Peyer's patch (tissue), 4 donors: ENCODE data around the gene CERT1. TPM values are rescaled to one million over a fixed set of nuclear protein-coding genes. Genes with fewer than 3 reads are reported as not detected.

ENCODE experiments used
- DNase-seq, 3 donors: peaks; one replicate each; pipeline ENCODE4 v3.0.0-alpha.2; 2017 to 2019
- H3K27ac ChIP-seq, 4 donors: fragments of 200-600 bp; sonication (generic); one replicate each; pipeline ENCODE4 v1.5.1; 2016 to 2019
- H3K27me3 ChIP-seq, 2 donors: fragments of 200-600 bp; sonication (generic); one replicate each; pipeline ENCODE4 v1.5.1; 2019
- H3K36me3 ChIP-seq, 3 donors: fragments of 200-600 bp; sonication (generic); one replicate each; pipeline ENCODE4 v1.5.1; 2016 to 2019
- H3K4me1 ChIP-seq, 4 donors: fragments of 200-600 bp; sonication (generic); one replicate each; pipeline ENCODE4 v1.5.1; 2016 to 2019
- H3K4me3 ChIP-seq, 4 donors: fragments of 200-600 bp; sonication (generic); 1 replicate in 3 of 4; 2 replicates in 1 of 4; pipeline ENCODE4 v1.5.1; 2016 to 2019; ENCODE audit warnings: mild to moderate bottlenecking in 1 of 4
- H3K9me3 ChIP-seq, 4 donors: fragments of 200-600 bp; sonication (generic); one replicate each; pipeline ENCODE4 v1.5.1; 2016 to 2019; ENCODE audit warnings: mild to moderate bottlenecking in 1 of 4
- CTCF ChIP-seq, 6 experiments: fragments of 450-650 bp in 4 of 6; fragments of 200-600 bp in 2 of 6; sonication (generic) in 1 of 6; IDR thresholded peaks; one replicate each; pipeline ENCODE4 v1.5.1; 2017 to 2019; ENCODE audit warnings: antibody characterized with exemption in 6 of 6, mild to moderate bottlenecking in 3 of 6, moderate library complexity in 1 of 6
- POLR2A ChIP-seq, 2 donors: fragments of 450-650 bp; IDR thresholded peaks; one replicate each; pipeline ENCODE4 v1.5.1; 2017; ENCODE audit warnings: antibody characterized with exemption in 2 of 2, mild to moderate bottlenecking in 2 of 2, moderate library complexity in 2 of 2
- total RNA-seq, 4 donors: library from RNA; depleted of rRNA; stranded (reverse); fragments of >200 nt; gene quantifications; one replicate each; pipeline ENCODE4 v1.1.0, GENCODE V29; 2016

The CERT1 gene
- total RNA-seq, 4 donors from 2014 or later, result 32.2 to 52.0 (median 39.6) TPM

- Histone ChIP-seq H3K36me3 (peaks cover 0 to 56% (median 4%) of the 10 kb centered on the region in 3 donors), H3K27me3 (no peaks in the 10 kb centered on the region), H3K9me3 (no peaks in the 10 kb centered on the region), H3K27ac (no peak overlapping the region), H3K4me1 (no peaks in the 10 kb centered on the region), H3K4me3 (no peak overlapping the region)
- DNase-seq, result no peak
- no peak for TF ChIP-seq CTCF (IDR thresholded peaks at IDR 0.05)
- no peak for TF ChIP-seq POLR2A (IDR thresholded peaks at IDR 0.05)
These were observed 122.0 kb downstream of the CERT1 start for GRCh38 chr5:75389430-75389829.

GRCh38 chr5:75387806-75388205 lies 123.6 kb downstream of the CERT1 start:
- no peak overlapping the region for H3K4me3 ChIP-seq
- DNase-seq, result no peak
- peaks cover 0 to 63% (median 4%) of the 10 kb centered on the region in 3 donors for H3K36me3 ChIP-seq
- H3K27me3 ChIP-seq, result no peaks in the 10 kb centered on the region
- H3K4me1 ChIP-seq, result no peaks in the 10 kb centered on the region
- TF ChIP-seq CTCF (IDR thresholded peaks at IDR 0.05) (no peak), POLR2A (IDR thresholded peaks at IDR 0.05) (no peak)
- no peaks in the 10 kb centered on the region for H3K9me3 ChIP-seq
- H3K27ac ChIP-seq, result no peak overlapping the region

GRCh38 chr5:75384218-75384617 lies 127.2 kb downstream of the CERT1 start:
- no peak for DNase-seq
- Histone ChIP-seq H3K4me1 (no peaks in the 10 kb centered on the region), H3K4me3 (no peak overlapping the region), H3K27ac (no peak overlapping the region), H3K27me3 (no peaks in the 10 kb centered on the region), H3K36me3 (peaks cover 0 to 85% (median 4%) of the 10 kb centered on the region in 3 donors), H3K9me3 (no peaks in the 10 kb centered on the region)
- TF ChIP-seq POLR2A (IDR thresholded peaks at IDR 0.05) (no peak), CTCF (IDR thresholded peaks at IDR 0.05) (no peak)

GRCh38 chr5:75381456-75381855 lies 130.0 kb downstream of the CERT1 start:
- no peak overlapping the region for H3K4me3 ChIP-seq
- no peak overlapping the region for H3K27ac ChIP-seq
- H3K27me3 ChIP-seq, result no peaks in the 10 kb centered on the region
- no peaks in the 10 kb centered on the region for H3K4me1 ChIP-seq
- peaks cover 0 to 92% (median 4%) of the 10 kb centered on the region in 3 donors for H3K36me3 ChIP-seq
- DNase-seq, result no peak
- no peaks in the 10 kb centered on the region for H3K9me3 ChIP-seq
- TF ChIP-seq POLR2A (IDR thresholded peaks at IDR 0.05) (no peak), CTCF (IDR thresholded peaks at IDR 0.05) (no peak)

GRCh38 chr5:75380099-75380498 lies 131.3 kb downstream of the CERT1 start:
- H3K36me3 ChIP-seq, result peaks cover 0 to 81% (median 0%) of the 10 kb centered on the region in 3 donors

More at GRCh38 chr5:75380099-75380498, 131.3 kb downstream of the CERT1 start:
- DNase-seq, result no peak
- Histone ChIP-seq H3K4me3 (no peak overlapping the region), H3K27ac (no peak overlapping the region), H3K27me3 (no peaks in the 10 kb centered on the region), H3K9me3 (no peaks in the 10 kb centered on the region), H3K4me1 (no peaks in the 10 kb centered on the region)
- no peak for TF ChIP-seq POLR2A (IDR thresholded peaks at IDR 0.05)
- no peak for TF ChIP-seq CTCF (IDR thresholded peaks at IDR 0.05)
